SU-DHL-6 (cell line): ENCODE measurements around the gene QTRT2.

Source experiments
- H2AFZ ChIP-seq: fragments of 200-600 bp; sonication (generic); 2 replicates; pipeline ENCODE4 v1.6.1; 2014; ENCODE audit warnings: low read depth, mild to moderate bottlenecking, moderate library complexity, mixed read lengths, antibody characterized with exemption, low read length; ENCODE audit not compliant: severe bottlenecking
- H3F3A ChIP-seq: fragments of 200-600 bp; shearing (Covaris generic); 2 replicates; pipeline ENCODE4 v1.6.0; 2016; ENCODE audit warnings: antibody characterized with exemption, mild to moderate bottlenecking; ENCODE audit not compliant: insufficient read depth
- H3K27ac ChIP-seq: fragments of 200-600 bp; sonication (generic); 2 replicates; pipeline ENCODE4 v1.5.1; 2016; ENCODE audit warnings: low read depth, mild to moderate bottlenecking, low read length, moderate library complexity, mixed read lengths
- H3K27me3 ChIP-seq: fragments of 200-600 bp; sonication (generic), shearing (Covaris generic); 2 replicates; pipeline ENCODE4 v1.6.0; 2014; ENCODE audit warnings: mild to moderate bottlenecking, low read length
- H3K36me3 ChIP-seq: fragments of 200-600 bp; sonication (generic); 2 replicates; pipeline ENCODE4 v1.6.1; 2014; ENCODE audit warnings: mild to moderate bottlenecking, low read length, mixed read lengths
- H3K4me2 ChIP-seq: fragments of 300-600, 200-600 bp; shearing (Covaris generic), sonication (generic); 2 replicates; pipeline ENCODE4 v1.6.0; 2014; ENCODE audit warnings: low read length, low read depth, mild to moderate bottlenecking; ENCODE audit not compliant: poor library complexity, severe bottlenecking
- H3K4me3 ChIP-seq: fragments of 200-600 bp; sonication (generic); 2 replicates; pipeline ENCODE4 v1.5.1; 2014; ENCODE audit warnings: antibody characterized with exemption, low read length, mild to moderate bottlenecking, mixed read lengths; ENCODE audit not compliant: insufficient read depth, poor library complexity, severe bottlenecking
- H3K79me2 ChIP-seq: fragments of 200-600 bp; sonication (generic); 2 replicates; pipeline ENCODE4 v1.6.1; 2014; ENCODE audit warnings: mild to moderate bottlenecking, low read length, moderate library complexity; ENCODE audit not compliant: insufficient read depth
- H3K9ac ChIP-seq: fragments of 200-600 bp; sonication (generic); 2 replicates; pipeline ENCODE4 v1.7.0; 2014; ENCODE audit warnings: mild to moderate bottlenecking, low read length
- H3K9me2 ChIP-seq: fragments of 200-600 bp; sonication (generic); replicated peaks from 2 replicates; pipeline ENCODE4 v1.6.1; 2014; ENCODE audit warnings: low read length; ENCODE audit not compliant: insufficient read depth
- H3K9me3 ChIP-seq: fragments of 200-600 bp; sonication (generic); 2 replicates; pipeline ENCODE4 v1.6.1; 2014; ENCODE audit warnings: low read length, mixed read lengths; ENCODE audit not compliant: insufficient read depth
- H4K20me1 ChIP-seq: fragments of 200-600 bp; sonication (generic); 2 replicates; pipeline ENCODE4 v1.6.1; 2014; ENCODE audit warnings: low read depth, mild to moderate bottlenecking, antibody characterized with exemption, low read length, moderate library complexity, mixed read lengths
- CTCF ChIP-seq: fragments of 200-600 bp; sonication (generic); IDR thresholded peaks from one replicate; pipeline ENCODE4 v1.5.1; 2017; ENCODE audit warnings: antibody characterized with exemption, mild to moderate bottlenecking, low read length, moderate library complexity; ENCODE audit not compliant: insufficient read depth, poor library complexity, severe bottlenecking
- EZH2phosphoT487 ChIP-seq: fragments of 200-600 bp; sonication (generic), shearing (Covaris generic); conservative IDR thresholded peaks from 2 replicates; pipeline ENCODE4 v1.6.1; 2018; ENCODE audit warnings: mild to moderate bottlenecking, antibody characterized with exemption, low read length, moderate library complexity, mixed read lengths

QTRT2 gene

DNA sequence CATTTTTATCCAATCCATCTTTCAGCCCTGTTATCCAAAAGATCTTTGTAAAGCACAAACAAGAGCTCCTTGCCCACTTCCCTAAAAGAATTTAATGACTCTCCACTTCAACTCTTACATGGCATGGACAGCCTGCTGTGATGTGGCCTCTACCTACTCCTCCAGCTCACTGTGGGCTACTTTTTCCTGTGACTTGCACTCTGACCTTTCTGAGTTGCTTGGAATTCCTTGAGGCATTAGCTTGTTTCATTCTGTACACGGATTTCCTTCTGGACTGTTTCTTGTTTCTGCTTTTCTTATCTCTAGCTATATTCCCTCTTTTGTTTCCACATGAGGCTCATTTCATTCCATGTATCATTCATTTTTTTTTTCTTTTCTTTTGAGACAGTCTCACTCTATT lies 15.2 kb downstream of the QTRT2 start:
- peaks cover 36% of the 10 kb centered on the region; the same call in 1 of the 2 replicates for H3K36me3 ChIP-seq

GRCh38 chr3:114076711-114077110 lies 20.2 kb downstream of the QTRT2 start:
- no peak overlapping the region for H3K27ac ChIP-seq
- no peaks in the 10 kb centered on the region; the same call in 1 of the 2 replicates for H4K20me1 ChIP-seq
- no peaks in the 10 kb centered on the region for H3K79me2 ChIP-seq
- H3K4me2 ChIP-seq, result no peak overlapping the region
- no peaks in the 10 kb centered on the region for H3F3A ChIP-seq
- H3K27me3 ChIP-seq, result no peaks in the 10 kb centered on the region
- H3K9ac ChIP-seq, result no peak overlapping the region
- no peak overlapping the region for H2AFZ ChIP-seq
- H3K9me3 ChIP-seq, result no peaks in the 10 kb centered on the region
- no peak overlapping the region for H3K4me3 ChIP-seq
- TF ChIP-seq EZH2phosphoT487 (no peak), CTCF (no peak)
- H3K9me2 ChIP-seq, result no peaks in the 10 kb centered on the region
- peaks cover 38% of the 10 kb centered on the region for H3K36me3 ChIP-seq

More for the DNA sequence above, 15.2 kb downstream of the QTRT2 start:
- Histone ChIP-seq H3K4me2 (no peak overlapping the region), H3F3A (no peaks in the 10 kb centered on the region), H3K4me3 (no peak overlapping the region), H3K9me2 (no peaks in the 10 kb centered on the region), H3K9ac (no peak overlapping the region), H3K9me3 (no peaks in the 10 kb centered on the region), H3K27me3 (no peaks in the 10 kb centered on the region), H2AFZ (no peak overlapping the region), H3K79me2 (peaks cover 8% of the 10 kb centered on the region; the same call in 1 of the 2 replicates), H3K27ac (no peak overlapping the region), H4K20me1 (no peaks in the 10 kb centered on the region; the same call in 1 of the 2 replicates)
- TF ChIP-seq CTCF (no peak), EZH2phosphoT487 (no peak)

DNA sequence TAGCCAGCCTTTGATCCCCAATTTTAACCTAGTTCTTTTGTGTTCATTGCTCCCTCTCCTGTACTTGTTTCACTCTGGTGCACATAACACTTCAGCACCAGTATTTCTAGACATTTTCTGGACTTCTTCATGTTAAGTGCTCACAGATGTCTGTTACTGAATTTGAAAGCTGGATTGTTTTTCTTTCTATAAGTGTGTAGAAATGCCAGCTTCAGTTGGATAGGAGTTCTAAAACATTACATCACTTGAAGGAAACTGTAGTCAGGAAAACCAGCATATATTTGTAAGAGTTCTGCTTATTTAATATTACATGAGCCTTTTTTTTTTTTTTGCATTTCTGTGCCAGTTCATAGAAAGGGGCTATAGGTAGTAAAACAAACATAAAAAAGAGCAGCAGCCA lies 21.6 kb downstream of the QTRT2 start:
- Histone ChIP-seq H2AFZ (no peak overlapping the region), H3K9me2 (no peaks in the 10 kb centered on the region), H3K4me2 (no peak overlapping the region), H3K79me2 (no peaks in the 10 kb centered on the region), H3K9me3 (no peaks in the 10 kb centered on the region), H3K27ac (no peak overlapping the region), H3F3A (no peaks in the 10 kb centered on the region), H3K9ac (no peak overlapping the region), H3K36me3 (peaks cover 45% of the 10 kb centered on the region), H4K20me1 (no peaks in the 10 kb centered on the region), H3K27me3 (no peaks in the 10 kb centered on the region), H3K4me3 (no peak overlapping the region)
- no peak for TF ChIP-seq CTCF
- TF ChIP-seq EZH2phosphoT487, result no peak
